ENCODE results near the gene XPC.

The XPC gene

DNA sequence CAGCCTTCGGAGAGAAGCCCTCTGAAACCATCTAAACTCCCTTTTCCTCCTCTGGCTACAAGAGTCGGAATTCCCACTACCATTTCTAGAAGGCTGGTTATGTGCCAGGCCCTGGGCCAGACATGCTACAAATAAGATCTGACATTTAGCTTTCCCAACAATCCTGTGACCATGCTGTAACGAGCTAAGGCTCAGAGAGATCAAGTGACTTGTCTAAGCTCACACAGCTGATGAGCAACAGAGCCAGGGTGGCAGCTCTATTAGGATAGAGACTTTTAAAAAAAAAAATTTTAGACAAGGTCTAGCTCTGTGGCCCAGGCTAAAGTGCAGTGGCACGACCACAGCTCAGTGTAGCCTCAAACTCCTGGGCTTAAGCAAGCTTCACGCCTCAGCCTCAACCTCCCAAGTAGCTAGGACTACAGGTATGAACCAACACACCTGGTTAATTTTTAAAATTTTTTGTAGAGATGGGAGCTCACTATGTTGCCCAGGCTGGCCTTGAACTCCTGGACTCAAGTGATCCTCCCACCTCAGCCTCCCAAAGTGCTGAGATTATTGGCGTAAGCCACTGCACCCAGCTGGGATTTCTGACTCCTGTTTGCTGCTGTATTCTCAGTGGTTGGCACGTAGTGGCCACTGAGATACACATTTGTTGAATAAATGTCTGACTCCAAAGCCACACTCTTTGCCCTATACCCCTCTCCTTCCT is 34.8 kb upstream of the XPC start:
- TF ChIP-seq, protein P1, sequence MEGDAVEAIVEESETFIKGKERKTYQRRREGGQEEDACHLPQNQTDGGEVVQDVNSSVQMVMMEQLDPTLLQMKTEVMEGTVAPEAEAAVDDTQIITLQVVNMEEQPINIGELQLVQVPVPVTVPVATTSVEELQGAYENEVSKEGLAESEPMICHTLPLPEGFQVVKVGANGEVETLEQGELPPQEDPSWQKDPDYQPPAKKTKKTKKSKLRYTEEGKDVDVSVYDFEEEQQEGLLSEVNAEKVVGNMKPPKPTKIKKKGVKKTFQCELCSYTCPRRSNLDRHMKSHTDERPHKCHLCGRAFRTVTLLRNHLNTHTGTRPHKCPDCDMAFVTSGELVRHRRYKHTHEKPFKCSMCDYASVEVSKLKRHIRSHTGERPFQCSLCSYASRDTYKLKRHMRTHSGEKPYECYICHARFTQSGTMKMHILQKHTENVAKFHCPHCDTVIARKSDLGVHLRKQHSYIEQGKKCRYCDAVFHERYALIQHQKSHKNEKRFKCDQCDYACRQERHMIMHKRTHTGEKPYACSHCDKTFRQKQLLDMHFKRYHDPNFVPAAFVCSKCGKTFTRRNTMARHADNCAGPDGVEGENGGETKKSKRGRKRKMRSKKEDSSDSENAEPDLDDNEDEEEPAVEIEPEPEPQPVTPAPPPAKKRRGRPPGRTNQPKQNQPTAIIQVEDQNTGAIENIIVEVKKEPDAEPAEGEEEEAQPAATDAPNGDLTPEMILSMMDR (conservative IDR thresholded peaks at IDR 0.05; ENCODE audit: low read depth, low read length) = no peak
- DNase-seq (ENCODE audit: low read depth) = no peak
- no peak overlapping the region for H3K4me3 ChIP-seq (ENCODE audit: low read depth, low read length)

DNA sequence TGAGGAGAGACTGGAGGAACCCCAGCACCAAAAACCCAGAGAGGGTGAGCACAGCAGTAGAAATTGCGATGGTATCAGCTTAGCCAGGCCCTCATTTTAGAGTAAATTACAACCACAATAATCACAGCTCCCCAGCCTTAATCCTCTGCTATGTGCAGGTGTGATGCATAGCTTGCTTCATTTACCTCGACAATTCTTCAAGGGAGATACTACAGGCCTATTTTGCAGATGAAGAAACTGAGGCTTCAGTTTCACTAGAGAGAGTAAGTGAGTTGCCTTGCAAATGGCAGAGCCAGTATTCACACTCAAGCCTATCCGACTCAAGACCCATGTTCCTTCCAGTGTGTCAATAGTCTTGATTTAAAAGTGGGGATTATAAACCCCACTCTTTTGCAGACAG is 33.6 kb upstream of the XPC start:
- H3K4me3 ChIP-seq (ENCODE audit: low read depth, low read length) = no peak overlapping the region
- DNase-seq (ENCODE audit: low read depth) = no peak
- TF ChIP-seq, protein P1 (conservative IDR thresholded peaks at IDR 0.05; ENCODE audit: low read depth, low read length) = no peak

DNA sequence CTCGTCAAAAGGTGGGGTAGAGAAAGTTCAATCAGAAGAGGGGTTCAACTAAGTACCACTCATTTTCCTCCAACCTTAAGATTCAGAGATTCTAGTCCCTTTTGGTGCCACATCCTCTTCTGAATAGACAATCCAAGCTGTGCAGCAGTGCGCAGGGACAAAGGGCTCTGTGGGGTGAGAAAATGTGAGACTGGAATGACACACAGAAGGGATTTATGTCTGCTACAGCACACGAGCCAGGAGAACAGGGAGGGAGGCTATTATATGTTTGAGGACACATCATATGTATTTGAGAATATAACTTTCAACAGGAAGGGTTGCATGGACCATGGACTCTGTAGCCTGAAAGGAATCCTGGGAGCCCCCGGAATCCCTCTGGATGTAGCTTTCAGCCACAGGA is 33.2 kb upstream of the XPC start:
- H3K4me3 ChIP-seq (ENCODE audit: low read depth, low read length) = no peak overlapping the region
- no peak for DNase-seq (ENCODE audit: low read depth)
- TF ChIP-seq, protein P1 (conservative IDR thresholded peaks at IDR 0.05; ENCODE audit: low read depth, low read length) = no peak

DNA sequence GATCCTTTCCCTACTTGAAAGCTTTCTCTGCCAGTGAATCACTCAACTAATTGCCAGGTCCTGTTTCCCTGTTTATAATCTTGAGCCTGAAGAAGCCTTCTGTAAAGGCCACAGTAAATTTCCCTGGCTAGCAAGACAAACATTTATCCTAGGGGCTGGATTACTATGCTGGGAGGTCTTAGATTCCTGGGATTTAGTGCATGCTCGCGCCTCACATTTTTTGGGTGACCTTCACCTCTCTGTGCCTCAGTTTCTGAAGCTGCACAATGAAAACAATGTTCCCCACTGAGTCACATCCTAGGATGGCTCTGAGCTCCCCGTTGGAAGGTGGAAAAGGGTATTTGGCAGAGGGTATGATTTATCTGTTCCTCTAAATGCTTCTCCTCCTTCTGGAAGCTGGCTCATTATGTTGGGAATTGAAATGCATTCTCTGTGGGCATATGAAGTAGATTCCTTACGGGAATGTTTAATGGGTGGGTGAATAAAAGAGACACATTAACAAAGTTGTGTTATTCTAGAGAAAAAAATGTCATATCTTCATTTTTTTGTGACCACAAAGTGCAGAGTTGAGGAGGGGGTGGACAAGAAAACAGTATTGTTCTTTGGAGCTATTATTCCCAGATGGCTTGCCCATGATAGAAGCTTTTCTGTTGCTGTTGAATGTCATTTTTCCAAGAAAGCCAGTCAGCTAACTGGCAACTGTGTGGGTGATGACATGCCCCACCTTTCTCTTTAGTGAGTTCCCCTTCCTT is 32.6 kb upstream of the XPC start:
- DNase-seq (ENCODE audit: low read depth) = no peak
- H3K4me3 ChIP-seq (ENCODE audit: low read depth, low read length) = no peak overlapping the region
- TF ChIP-seq, protein P1 (conservative IDR thresholded peaks at IDR 0.05; ENCODE audit: low read depth, low read length) = no peak

DNA sequence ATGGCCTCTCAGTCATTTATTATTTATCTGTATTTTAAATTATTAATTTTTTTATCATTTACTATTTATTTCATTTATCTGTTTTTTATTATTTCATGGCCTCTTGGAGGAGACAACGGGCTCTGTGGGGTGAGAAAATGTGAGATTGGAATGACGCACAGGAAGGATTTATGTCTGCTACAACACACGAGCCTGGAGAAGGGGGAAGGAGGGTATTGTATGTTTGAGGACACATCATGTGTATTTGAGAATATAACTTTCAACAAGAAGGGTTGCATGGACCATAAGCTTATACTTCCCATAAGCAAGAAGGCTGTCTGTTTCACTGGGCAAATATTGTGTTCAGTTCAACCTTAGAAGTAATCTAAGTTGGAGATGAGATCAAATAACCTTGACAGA is 31.9 kb upstream of the XPC start:
- DNase-seq (ENCODE audit: low read depth) = peak; percentile 24
- no peak overlapping the region for H3K4me3 ChIP-seq (ENCODE audit: low read depth, low read length)
- TF ChIP-seq, protein P1 (conservative IDR thresholded peaks at IDR 0.05; ENCODE audit: low read depth, low read length) = no peak

DNA sequence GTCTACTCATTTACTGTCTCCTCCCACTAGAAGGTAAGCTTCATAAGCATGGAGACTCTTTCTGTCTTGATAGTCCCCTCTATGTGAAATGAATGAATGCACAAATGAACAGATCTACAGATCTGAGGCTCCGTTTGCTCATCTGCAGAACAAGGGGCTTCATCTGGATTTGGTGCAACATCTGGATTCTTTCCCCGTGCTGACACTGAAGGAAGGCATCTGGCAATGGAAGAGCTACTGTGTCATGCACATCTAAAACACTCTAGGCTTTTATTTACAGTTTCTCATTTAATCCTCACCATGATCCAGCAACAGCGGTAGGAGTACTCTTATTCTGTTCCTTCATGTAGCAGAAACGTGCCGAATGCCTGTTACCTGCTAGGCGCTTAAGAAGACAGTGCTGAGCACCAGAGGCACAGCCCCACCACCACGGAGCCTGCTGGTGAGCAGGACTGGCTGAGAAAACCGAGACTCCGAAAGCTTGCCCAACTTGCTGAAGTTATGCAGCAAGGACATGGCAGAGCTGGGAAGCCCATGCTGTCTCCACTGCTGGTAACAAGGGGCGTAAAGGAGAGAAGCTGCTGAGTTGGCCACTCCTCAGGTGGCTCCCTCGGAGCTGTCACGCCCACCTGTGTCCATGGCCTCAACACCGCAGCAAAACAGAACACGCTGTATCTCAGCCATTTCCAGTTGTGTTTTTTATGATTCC is 31.3 kb upstream of the XPC start:
- TF ChIP-seq, protein P1 (conservative IDR thresholded peaks at IDR 0.05; ENCODE audit: low read depth, low read length) = no peak
- no peak overlapping the region for H3K4me3 ChIP-seq (ENCODE audit: low read depth, low read length)
- DNase-seq (ENCODE audit: low read depth) = peak; percentile 23
